HG03159 (cell line): ENCODE data around the gene TRIM37.
"Not testable (repeated sequence)": the region's sequence is repeated elsewhere in the genome, so short reads cannot be mapped to it uniquely, and the experiment has no call there.

Source experiments
- ATAC-seq: cut with Tn5 transposase; IDR thresholded peaks from one replicate; pipeline ENCODE4 v1.9.1; 2021; ENCODE audit warnings: mild to moderate bottlenecking, moderate library complexity; ENCODE audit not compliant: unreplicated experiment

TRIM37 gene

DNA sequence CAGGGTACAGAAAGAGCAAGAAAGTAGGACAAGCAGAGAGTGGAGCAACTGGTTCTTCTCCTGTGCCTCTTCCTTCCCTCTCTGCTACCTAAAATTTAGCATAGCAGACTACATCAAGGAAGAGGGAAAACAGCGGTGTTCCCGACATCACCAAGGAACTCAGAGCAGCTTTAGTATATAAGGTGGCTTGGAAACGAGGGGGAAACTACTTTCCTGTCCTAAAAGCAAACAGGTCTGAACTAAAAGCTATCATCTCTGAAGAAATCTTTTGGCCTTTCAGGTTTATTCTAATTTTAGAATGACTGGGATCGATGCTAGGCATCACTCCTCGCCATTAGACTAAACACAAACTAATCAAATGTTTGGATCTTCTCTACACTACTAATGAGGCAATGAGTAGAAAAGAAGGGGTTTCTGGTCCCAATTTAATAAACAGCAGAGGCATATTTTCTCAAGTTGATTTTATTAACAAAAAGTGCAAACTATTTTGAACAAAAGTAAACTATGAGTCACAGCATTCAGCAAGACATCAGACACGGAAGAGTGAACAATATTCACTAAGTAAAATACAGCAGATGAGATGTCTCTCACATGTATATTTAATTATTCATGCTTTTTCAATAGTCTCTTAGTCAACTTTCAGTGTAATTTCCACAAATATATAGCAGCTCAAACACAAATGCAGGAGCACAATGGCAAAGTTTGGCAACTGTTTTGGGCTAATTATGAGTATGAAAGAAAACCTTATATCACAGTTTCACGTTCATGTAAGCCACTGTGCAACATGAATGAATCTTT, 108.7 kb downstream of the TRIM37 start:
- no peak for ATAC-seq

DNA sequence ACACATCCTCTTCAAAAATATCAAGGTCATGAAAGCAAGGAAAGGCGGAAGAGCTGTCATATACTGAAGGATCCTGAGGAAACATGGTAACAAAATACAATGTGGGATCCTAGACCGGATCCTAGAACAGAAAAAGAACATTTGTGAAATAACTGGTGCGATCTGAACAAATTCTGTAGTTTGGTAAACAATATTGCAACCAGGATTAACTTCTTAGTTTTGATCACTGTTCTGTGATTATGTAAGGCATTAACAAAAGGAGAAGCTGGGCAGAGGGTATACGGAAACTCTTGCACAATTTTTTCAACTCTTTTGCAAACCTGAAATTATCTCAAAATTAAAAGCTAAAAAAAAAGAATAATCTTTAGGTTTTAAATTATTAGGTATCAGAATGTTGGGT, 109.7 kb downstream of the TRIM37 start:
- ATAC-seq = no peak

DNA sequence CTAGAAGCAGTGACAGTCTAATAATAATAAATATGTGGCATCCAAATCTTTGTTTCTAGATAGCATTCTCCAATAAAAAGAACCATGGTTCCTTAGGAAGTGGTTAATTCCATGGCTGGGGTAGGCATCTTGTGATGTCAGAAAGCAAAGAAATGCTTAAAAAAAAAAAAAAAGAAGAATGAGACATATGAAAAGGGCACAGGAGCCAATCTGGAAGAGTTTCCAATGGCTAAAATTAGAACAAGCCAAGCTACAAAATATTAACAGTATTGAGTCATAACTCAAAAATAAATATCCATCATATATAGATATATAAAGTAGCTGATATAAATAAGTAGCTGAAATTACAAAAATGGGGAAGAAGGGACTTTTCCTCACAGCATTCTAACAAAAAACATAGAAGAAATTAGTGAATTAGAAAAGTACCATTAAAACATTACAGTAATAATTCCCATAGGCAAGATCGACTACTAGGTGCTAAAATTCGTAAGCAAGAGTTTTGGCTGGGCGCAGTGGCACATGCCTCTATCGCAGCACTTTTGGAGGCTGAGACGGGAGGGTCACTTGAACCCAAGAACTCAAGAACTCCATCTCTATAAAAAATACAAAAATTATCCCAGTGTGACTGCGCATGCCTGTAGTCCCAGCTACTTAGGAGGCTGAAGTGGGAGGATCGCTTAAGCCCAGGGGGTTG, 111.3 kb downstream of the TRIM37 start:
- no peak for ATAC-seq

DNA sequence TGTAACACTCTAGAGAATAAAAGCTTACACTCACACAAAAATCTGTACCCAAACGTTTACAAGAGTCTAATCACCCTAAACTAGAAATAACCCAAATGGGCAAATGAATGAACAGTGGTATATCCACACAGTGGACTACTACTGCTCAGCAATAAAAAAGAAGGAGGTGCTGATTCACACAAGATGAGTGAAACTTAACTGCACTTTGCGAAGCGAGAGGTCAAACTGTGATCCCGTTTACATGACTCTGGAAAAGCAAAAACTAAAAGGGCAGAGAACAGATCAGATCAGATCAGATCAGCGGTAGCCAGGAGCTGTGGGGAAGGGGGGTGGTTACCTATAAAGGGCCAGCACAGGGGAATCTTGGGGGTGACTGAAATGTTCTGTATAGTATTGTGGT, 113.4 kb downstream of the TRIM37 start:
- no peak for ATAC-seq

GRCh38 chr17:58991718-58992331, 114.9 kb downstream of the TRIM37 start:
- ATAC-seq = peak; percentile 56

DNA sequence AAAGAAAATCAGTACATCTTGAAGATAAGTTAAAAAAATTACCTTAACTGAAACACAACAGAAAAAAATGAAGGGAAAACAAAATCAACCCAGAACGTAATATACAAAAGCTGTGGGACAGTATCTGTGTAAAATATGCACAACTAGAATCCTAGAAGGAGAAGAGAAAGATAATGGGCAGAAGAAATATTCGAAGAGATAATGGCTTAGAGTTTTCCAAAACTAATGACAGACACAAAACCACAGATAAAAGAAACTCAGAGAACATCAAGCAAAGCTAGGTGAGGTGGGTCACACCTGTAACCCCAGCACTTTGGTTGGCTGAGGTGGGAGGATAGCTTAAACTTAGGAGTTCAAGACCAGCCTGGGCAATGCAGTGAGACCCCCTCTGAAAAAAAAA, 117.1 kb downstream of the TRIM37 start:
- ATAC-seq = no peak

DNA sequence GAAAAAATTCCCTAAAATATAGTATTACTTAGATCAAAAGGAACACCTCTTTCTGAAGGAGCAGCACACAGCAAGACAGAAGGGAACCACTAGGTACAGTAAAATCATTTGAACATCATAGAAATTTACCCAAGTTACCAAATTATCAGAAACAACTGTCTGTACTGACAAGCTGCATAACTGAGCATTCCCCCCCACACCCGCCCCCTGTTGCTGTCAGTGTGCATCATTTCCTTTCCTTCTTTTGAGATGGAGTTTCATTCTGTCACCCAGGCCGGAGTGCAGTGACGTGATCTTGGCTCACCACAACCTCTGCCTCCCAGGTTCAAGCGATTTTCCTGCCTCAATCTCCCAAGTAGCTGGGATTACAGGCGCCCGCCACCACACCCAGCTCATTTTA, 120.7 kb downstream of the TRIM37 start:
- no peak for ATAC-seq

DNA sequence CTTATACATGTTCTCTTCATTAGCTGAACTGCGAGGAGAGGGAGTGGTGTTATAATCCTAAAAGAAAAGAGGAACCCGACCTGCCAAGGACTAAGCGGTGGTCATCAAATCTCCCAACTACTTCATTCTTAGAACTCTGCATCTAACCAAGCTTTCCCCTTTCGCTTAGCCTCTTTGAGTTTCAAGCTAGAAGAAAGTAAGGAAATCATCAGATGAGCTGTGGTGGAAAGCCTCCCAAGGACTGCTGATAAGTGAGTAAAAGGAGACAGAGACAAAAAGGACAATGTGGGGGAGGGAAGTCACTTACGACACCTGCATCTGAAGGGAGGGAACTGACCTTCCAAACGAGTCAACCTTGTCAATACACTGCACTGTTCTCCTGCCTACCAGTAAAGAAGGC, 121.3 kb downstream of the TRIM37 start:
- no peak for ATAC-seq

DNA sequence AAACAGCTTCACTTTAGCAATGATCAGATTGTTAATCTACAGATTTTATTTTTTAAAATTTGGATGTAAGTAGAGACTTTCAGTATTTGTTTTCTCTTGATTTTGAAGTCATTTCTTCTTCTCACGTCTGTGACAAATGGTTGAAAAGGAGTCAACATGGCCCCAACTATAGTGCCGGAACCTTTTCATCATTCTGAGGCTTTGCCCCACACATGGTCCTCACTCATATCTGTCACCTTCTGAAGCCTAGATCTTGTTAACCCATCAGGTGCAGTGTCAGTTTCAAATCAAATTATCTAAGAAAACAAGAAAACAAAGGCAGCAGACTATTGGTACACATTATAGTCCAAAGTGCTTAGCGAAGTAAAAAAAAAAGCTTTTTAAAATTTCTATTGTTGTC, 124.1 kb downstream of the TRIM37 start:
- ATAC-seq = no peak

- ATAC-seq = no peak
These were observed 125.8 kb downstream of the TRIM37 start for GRCh38 chr17:58980706-58981481.

DNA sequence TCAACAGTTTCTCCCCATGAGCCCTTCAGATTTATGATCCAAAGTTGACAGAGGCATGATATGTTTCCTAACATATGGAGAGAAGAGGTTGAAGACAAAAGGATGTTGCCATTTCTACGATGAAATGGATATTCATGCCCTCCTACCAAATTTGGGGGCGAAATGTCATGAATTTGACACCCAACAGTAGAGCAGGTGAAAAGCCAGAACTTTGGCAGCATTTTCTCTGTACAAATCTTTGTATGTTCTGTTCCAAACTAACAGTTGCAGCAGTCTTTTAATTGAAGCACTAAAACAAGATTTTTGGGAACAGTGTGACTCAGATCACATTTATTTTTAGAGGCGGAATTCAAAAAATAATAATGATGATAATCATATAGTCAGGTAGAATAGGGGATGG, 130.1 kb downstream of the TRIM37 start:
- ATAC-seq = no peak

DNA sequence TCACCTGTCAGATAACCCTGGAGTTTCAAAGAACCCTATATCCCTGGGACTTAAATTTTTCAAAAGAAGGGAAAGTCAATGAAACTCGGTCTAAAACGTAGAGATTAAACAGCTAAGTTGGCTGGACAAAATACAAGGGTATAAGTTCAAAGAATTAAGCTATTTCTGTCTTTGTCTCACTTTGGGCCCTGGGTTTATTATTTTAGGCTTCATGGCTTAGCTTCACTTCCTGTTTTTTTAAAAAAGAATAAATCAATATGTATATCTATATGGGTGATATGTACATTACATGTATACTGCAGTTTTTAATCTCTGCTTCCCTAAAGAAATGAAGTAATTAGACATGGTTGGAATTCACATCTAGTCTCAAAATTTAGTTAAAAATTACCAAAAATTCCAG, 132.3 kb downstream of the TRIM37 start:
- no peak for ATAC-seq

GRCh38 chr17:58970609-58971450, 135.8 kb downstream of the TRIM37 start:
- no peak for ATAC-seq

DNA sequence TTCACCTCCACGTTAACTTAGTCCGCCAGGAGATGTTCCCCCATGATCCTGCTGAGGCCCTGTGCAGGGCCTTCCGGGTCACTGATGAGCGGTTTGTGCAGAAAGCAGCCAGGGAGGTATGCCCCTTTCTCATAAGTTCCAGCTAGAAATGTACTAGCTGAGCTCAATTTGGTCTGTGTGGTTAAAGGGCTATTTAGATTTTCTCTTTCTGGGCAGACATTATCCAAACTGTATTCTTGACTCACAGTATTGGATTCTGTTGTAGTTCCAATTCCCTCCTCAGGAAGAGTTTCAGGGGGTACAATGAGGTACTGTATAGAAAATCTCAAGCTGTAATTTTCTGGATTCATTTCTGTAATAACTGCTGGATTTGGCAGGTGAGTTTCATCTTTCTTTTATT, 137.1 kb downstream of the TRIM37 start:
- no peak for ATAC-seq

GRCh38 chr17:58969156-58969555, 137.5 kb downstream of the TRIM37 start:
- ATAC-seq = no peak

DNA sequence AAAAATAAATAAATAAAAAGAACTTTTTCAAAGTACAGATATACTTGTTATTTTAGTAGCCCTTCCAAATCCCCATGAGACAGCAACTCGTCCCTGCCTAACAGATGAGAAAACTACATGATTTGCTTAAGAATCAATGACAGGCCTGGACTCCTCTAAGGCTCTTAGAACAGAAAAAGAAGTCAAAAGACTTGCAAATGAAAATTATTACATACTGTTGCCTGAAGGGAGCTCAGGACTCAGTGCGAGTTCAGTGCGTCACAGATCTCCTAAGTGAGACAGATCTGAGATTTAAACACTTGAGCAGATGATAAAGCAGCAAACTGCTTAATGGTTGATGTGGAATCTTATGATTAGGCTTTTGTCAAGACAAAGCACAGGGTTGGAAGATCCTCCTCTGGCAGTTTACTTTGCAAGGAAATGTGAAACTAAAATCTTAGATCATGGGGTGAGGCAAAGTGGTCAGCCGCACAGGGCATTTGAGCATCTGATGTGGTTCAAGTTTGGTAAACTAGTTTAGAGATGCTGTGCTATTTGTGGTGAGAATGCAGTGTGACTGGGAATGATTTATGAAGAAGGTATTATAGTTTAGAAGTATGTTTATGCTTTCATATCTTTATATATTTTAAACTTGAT, 138.1 kb downstream of the TRIM37 start:
- no peak for ATAC-seq

DNA sequence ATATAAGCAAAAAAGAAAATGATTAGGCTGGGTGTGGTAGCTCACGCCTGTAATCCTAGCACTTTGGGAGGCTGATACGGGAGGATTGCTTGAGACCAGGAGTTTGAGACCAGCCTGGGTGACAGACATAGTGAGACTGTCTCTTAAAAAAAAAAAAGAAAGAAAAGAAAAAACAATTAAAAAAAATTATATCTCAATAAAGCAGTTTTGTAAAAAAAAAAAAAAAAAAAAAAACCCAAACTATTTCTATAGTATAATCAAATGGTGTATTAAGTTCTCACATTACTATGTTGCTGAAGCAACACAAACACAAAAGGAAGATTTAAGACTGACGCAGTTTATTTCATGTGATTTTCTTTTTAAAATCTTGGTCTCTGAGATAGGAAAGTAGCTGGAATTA, 140.5 kb downstream of the TRIM37 start:
- no peak for ATAC-seq

- no peak for ATAC-seq
These were observed 141.5 kb downstream of the TRIM37 start for GRCh38 chr17:58965221-58965620.

- ATAC-seq = no peak
These were observed 146.6 kb downstream of the TRIM37 start for GRCh38 chr17:58960068-58960467.

GRCh38 chr17:58957725-58958073, 149.0 kb downstream of the TRIM37 start:
- ATAC-seq = not testable (repeated sequence)
